Measurements from ENCODE around the gene DDIT3.

GRCh38 chr12:57552306-57552651 is 32.0 kb upstream of the DDIT3 start:
- TF ChIP-seq EZH2 (IDR thresholded peaks at IDR 0.05; ENCODE audit: low read length, missing control alignments) = no peak
- no peak for TF ChIP-seq CTCF (conservative IDR thresholded peaks at IDR 0.05 in 1 of 2, IDR thresholded peaks at IDR 0.05 in 1 of 2; ENCODE audit: low read depth in 1 of 2, low read length in 2 of 2)
